ENCODE data around the gene KIAA0825.
"Not testable (repeated sequence)": the region's sequence is repeated elsewhere in the genome, so short reads cannot be mapped to it uniquely, and the experiment has no call there.

Gene KIAA0825

DNA sequence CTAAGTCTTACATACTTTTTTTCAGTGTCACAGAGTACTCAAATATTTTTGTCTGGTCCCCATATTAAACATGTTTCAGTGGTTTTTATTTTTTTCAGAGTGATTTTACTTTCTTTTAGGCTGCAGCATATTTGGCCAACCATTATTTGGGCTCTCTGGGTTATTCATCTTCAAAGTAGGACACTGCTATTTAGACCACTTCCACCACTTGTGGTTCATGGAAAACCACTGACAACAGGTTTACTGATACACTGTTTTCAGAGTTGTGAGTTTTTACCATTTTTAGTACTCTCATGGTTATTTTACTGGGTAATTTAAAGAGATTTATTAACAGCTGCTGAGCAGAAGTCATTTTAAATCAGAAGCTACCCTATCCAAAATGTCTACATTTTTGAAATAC lies 437.6 kb downstream of the KIAA0825 start:
- no peak for DNase-seq (ENCODE audit: low read depth in 2 of 2)

DNA sequence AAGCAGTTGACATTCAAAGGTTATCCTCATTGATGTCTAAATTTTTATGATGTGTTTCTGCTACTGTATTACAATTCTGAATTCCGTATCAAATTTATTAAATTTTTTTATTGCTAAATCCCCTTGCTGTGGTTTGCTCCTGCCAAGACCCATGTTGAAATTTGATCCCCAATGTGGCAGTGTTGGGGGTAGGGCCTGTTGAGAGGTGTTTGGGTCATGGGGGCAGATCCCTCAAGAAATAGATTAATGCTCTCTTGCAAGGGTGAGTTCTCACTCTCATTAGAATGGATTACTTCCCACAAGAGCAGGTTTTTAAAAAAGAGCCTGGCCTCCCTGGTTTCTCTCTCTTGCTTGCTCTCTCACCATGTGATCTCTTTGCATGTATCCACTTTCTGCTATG lies 442.5 kb downstream of the KIAA0825 start:
- no peak for DNase-seq (ENCODE audit: low read depth in 2 of 2)

DNA sequence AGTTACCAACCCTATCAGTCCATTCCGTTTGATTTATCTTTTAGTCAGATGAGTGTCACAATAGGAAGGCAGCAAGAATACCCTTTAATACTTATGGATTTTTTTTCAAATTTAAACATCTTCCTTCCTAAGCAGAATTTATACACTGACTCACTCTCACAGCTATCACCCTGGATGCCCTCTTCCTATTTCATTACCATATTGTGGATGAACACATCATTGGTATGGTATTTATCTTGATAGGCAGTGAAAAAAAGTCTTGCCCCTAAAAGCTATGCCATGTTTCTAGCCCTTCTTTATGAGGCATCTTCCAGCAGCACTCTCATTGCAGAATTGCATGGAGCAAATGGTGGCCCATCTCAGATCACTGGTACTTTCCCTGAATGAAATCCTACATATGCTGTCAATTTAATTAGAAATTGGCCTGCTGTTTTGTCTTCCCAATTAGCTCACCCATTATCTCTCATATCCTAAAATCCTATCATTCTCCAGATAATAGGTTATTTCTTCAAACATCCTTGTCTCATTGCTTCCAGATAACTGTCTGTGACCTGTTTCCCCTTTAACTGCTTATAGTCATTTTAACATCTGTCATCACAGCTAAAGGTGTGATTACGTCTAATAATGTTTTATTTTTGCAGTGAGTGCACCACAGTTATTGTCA lies 443.5 kb downstream of the KIAA0825 start:
- peak; percentile 23 to 28 for DNase-seq (ENCODE audit: low read depth in 2 of 2)

- DNase-seq (ENCODE audit: low read depth in 2 of 2): no peak
Observed at GRCh38 chr5:94173100-94173499, 445.3 kb downstream of the KIAA0825 start.

- not testable (repeated sequence) for DNase-seq (ENCODE audit: low read depth in 2 of 2)
Observed at GRCh38 chr5:94171070-94171469, 447.3 kb downstream of the KIAA0825 start.

DNA sequence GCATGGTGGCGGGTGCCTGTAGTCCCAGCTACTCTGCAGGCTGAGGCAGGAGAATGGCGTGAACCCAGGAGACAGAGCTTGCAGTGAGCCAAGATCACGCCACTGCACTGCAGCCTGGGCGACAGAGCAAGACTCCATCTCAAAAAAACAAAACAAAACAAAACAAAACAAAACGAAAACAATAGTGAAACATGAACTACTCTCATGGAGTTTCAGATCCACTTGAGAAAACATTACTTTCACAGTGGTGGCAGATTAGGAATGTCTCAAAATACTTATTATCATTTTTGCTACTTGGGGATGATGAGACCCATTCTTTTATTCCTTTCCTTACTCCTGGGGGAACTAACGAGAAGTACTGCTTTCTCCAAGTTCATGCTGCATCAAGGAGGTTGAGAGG lies 448.2 kb downstream of the KIAA0825 start:
- DNase-seq (ENCODE audit: low read depth in 2 of 2): not testable (repeated sequence)

DNA sequence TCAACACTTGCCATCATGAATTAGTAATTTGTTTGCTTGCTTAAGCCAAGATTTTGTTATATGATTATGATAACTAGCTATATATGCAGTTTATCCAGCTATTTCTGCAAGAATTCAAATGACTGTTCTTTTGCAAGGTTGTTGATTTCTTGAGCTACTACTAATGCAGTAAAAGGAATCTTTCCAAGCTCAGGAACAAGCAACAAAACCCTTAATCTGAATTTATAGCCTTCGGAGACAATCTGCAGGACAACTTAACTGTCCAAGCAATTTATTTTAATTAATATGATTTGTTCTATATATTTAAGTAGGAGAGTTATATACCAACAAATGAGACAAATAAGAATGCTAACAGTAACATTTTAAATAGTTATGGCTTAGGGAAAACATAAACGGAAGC lies 450.3 kb downstream of the KIAA0825 start:
- DNase-seq (ENCODE audit: low read depth in 2 of 2): no peak

DNA sequence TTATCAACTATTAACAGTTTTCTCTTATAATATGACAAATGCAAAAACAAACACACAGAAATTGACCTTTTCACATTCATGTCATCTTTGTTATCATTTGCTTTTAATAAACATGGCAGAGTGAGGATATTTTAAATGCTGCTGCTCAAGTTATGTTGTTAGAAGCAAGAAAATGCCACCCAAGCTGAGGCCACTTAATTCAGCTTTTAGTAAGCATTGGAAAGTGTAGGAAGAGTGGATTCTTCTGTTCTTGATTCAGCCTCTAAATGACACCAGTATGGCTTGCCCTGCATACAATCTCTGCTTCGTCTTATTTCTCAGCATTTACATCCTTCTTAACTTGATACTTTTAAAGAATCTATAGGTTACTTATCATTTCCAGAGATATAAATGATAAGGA lies 456.6 kb downstream of the KIAA0825 start:
- no peak for DNase-seq (ENCODE audit: low read depth in 2 of 2)

- no peak for DNase-seq (ENCODE audit: low read depth in 2 of 2)
Observed at GRCh38 chr5:94159144-94159543, 459.3 kb downstream of the KIAA0825 start.

- DNase-seq (ENCODE audit: low read depth in 2 of 2): no peak
Observed at GRCh38 chr5:94157704-94158539, 460.5 kb downstream of the KIAA0825 start.

DNA sequence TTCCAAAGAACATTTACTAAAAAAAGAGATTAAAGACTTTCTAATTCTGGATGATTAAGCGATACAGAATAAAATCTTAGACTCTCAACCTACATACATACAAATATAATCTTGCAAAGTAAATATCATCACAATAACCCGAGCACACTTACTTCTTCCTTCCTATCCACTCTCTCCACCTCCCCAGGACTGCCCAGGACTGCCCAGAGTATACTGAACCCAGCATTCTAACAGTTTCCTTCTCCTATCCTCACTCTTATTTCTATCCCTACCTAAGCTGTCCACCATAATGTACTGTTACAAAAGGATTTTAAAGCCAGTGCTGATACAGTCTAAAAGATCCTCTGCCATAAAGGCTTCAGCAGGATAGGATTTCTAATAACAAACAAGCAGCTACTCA lies 463.7 kb downstream of the KIAA0825 start:
- no peak for DNase-seq (ENCODE audit: low read depth in 2 of 2)

DNA sequence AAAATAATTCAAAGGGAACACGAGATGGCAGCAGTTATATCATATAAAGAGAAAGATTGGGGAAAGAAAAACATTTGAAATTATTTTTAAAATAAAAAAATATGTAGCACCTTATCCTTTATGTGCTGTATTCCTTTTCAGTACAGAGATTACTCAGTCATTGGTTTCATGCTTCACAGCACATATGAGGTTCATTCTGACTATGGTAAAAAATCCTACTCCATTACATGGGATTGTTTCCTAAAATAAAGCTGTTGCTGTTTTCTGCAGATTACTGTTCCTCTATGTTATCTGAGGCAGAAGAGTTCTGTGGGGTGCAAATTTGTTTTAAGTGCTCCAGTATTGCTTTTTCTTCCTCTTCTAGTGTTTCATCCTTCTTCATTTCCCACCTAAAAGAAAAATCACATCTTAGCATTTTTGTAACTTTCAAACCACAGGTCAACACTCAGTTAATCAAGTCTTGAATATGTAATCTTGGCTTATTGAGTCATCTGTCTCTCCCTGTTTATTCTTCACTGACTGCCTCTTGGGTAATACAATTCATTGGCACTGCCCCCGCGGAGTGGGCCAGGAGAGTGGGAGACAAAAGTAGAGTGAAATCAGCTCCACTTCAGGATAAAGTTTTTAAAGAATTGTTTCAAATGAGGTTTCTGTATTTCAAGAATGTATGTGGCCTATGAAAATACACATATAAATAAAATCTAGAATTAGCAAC lies 464.5 kb downstream of the KIAA0825 start:
- no peak for DNase-seq (ENCODE audit: low read depth in 2 of 2)

- DNase-seq (ENCODE audit: low read depth in 2 of 2): not testable (repeated sequence)
Observed at GRCh38 chr5:94143621-94144020, 474.8 kb downstream of the KIAA0825 start.

- no peak for DNase-seq (ENCODE audit: low read depth in 2 of 2)
Observed at GRCh38 chr5:94140300-94140699, 478.1 kb downstream of the KIAA0825 start.

DNA sequence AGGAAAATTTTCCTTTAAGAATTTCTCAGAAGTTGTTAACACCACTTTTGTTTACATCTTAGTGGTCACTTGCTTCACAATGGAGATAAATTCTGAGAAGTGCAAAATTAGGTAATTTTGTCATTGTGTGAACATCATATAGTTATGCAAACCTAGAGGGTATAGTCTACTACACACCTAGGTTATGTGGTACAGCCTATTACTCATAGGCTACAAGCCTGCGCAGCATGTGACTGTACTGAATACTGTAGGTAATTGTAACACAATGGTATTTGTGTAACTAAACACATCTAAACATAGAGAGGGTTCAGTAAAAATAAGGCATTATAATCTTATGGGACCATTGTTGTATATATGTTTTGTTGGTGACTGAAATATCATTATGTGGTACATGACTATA lies 488.3 kb downstream of the KIAA0825 start:
- DNase-seq (ENCODE audit: low read depth in 2 of 2): no peak

DNA sequence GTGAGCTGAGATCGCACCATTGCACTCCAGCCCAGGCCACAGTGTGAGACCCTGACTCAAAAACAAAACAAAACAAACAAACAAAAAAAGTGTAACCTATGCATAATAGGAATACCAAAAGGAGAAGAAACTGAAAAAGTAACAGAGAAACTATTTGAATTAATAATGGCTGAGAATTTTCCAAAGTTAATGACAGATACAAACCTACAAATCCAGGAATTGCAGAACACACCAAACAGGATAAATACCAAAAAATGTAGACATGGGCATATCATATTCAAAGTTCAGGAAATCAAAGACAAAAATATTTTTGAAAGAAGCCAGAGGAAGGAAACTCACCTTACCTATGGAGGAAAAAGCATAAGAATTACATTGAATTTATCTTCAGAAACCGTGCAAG lies 493.3 kb downstream of the KIAA0825 start:
- DNase-seq (ENCODE audit: low read depth in 2 of 2): no peak

GRCh38 chr5:94116317-94116716 lies 502.1 kb downstream of the KIAA0825 start:
- DNase-seq (ENCODE audit: low read depth in 2 of 2): not testable (repeated sequence)

- DNase-seq (ENCODE audit: low read depth in 2 of 2): no peak
Observed at GRCh38 chr5:94113087-94113486, 505.3 kb downstream of the KIAA0825 start.

DNA sequence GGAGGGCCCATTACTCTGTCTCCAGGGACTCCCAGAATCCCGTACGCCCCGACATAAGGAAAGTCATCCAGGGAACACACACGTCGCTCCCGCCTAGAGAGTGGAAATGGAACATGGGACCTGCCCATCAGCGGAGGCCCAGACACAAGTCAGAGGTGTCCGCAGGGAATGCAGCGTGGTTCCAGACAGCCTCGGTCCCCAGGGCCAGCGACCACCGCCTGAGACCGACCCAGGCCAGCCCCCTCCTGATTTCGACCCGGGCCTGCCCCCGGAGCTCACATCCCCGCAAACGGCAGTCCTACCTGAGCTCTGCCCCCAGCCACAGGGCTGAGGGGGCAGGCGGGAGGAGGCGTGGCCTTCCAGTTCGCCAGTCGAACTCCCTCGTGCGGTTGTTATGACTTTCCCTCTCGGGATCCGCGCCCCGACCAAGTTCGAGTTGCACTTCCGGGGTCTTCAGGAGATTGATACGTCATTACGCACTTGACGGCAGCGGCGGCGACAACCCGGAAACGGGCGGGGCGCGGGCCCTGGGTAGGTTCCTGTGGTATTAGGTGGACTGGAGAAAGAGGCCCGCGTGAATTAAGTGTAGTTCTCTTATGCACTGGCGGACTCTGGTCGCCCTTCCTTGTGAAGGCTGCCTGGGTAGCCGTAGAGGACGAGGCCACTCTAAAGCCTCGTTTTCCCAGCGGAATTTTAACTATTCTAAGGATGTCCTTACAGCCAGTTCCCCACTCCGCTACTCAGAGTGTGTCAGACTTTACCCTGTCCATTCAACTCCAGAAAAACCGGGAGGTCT lies 507.0 kb downstream of the KIAA0825 start:
- DNase-seq (ENCODE audit: low read depth in 2 of 2): peak; percentile 89 to 90

DNA sequence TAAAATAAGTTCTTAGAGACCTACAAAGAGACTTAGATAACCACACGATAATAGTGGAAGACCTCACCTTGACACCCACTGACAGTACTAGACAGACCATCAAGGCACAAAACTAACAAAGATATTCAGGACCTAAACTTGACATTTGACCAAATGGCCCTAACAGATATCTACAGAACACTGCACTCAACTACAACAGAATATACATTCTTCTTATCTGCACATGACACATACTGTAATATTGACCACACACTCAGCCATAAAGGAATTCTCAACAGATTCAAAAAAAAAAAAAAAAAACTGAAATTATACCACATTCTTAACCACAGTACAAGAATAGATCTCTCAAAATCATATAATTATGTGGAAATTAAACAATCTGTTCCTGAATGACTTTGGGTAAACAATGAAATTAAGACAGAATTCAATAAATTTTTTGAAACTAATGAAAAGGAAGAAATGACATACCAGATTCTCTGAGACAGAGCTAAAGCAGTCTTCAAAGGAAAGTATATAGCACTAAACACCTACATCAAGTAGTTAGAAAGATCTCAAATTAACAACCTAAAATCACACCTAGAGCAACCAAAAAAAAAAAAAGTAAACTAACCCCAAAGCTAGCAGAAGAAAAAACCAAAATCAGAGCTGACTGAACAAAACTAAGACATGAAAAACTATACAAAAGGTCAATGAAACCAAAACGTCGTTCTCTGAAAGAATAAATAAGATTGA lies 514.7 kb downstream of the KIAA0825 start:
- DNase-seq (ENCODE audit: low read depth in 2 of 2): no peak

Data from fibroblast of skin of left quadriceps (primary cell).